ENCODE data around the gene SLC23A3. TPM values are rescaled to one million over a fixed set of nuclear protein-coding genes. Genes with fewer than 3 reads are reported as not detected.

The SLC23A3 gene
- total RNA-seq, 4 donors from 2014 or later: 0.26 to 8.1 (median 1.8) TPM; not detected in 1

DNA sequence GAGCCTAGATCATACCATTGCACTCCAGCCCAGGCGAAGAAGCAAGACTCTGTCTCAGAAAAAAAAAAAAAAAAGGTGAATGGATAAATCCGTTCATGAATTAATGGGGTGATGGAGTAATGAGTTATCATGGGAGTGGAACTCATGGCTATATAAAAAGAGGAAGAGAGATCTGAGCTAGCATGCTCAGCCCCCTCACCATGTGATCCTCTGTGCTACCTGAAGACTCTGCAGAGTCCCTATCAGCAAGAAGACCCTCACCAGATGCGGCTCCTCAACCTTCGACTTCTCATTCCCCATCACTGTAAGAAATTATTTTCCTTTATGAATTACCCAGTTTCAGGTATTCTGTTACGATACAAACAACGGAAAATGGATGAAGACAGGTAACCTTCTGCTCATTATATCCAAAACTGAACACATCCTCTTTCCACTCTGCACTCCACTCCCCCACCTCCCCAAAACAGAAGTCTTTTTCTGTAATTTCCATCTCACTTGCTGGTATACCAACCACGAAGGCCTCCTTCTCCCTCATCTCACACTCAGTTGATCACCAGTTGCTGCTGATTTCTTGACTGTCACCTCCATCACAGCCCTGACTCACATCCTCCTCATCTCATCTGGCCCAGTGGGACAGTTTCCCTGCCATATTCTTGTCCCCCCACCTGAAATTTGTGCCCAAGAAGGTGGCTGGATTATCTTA lies 17.1 kb upstream of the SLC23A3 start:
- H3K27me3 ChIP-seq: no peaks in the 10 kb centered on the region
- no peak for DNase-seq
- no peaks in the 10 kb centered on the region for H3K36me3 ChIP-seq
- intact Hi-C loops (cut with DNase I; ENCODE audit: low total_unique reads): no loop called here
- no peak overlapping the region for H3K4me3 ChIP-seq
- TF ChIP-seq POLR2A (IDR thresholded peaks at IDR 0.05): no peak
- TF ChIP-seq, protein P1, sequence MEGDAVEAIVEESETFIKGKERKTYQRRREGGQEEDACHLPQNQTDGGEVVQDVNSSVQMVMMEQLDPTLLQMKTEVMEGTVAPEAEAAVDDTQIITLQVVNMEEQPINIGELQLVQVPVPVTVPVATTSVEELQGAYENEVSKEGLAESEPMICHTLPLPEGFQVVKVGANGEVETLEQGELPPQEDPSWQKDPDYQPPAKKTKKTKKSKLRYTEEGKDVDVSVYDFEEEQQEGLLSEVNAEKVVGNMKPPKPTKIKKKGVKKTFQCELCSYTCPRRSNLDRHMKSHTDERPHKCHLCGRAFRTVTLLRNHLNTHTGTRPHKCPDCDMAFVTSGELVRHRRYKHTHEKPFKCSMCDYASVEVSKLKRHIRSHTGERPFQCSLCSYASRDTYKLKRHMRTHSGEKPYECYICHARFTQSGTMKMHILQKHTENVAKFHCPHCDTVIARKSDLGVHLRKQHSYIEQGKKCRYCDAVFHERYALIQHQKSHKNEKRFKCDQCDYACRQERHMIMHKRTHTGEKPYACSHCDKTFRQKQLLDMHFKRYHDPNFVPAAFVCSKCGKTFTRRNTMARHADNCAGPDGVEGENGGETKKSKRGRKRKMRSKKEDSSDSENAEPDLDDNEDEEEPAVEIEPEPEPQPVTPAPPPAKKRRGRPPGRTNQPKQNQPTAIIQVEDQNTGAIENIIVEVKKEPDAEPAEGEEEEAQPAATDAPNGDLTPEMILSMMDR (IDR thresholded peaks at IDR 0.05): no peak
- H3K9me3 ChIP-seq: no peaks in the 10 kb centered on the region
- H3K4me1 ChIP-seq: no peaks in the 10 kb centered on the region
- H3K27ac ChIP-seq: no peak overlapping the region

DNA sequence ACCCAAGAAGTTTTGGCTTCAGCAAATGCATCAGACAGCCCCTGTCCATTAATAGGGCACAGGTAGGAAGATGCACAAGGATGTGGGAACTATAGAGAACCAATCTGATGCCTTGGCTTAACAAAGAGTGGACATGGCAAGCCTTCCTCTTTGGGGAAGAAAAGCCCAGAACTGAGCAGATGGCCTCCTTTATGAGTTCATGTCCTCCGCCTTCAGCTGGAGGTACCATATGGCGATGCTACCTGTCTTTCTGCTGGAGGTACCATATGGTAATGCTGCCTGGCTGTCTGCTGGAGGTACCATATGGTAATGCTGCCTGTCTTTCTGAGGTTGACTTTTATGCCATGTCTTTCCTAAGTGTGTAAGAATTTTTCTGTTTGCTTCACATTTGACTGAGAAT lies 14.3 kb upstream of the SLC23A3 start:
- H3K27me3 ChIP-seq: no peaks in the 10 kb centered on the region
- peaks cover 0 to 3% of the 10 kb centered on the region in 2 donors for H3K4me1 ChIP-seq
- H3K36me3 ChIP-seq: no peaks in the 10 kb centered on the region
- intact Hi-C loops (cut with DNase I; ENCODE audit: low total_unique reads): loop anchor here (5.0 kb wide), 1 partner anchor 33 kb away; the partner anchor contains the start of gene ABCB6
- H3K4me3 ChIP-seq: no peak overlapping the region
- no peak for DNase-seq
- no peak for TF ChIP-seq POLR2A (IDR thresholded peaks at IDR 0.05)
- TF ChIP-seq, protein P1 (IDR thresholded peaks at IDR 0.05): no peak
- H3K27ac ChIP-seq: no peak overlapping the region
- no peaks in the 10 kb centered on the region for H3K9me3 ChIP-seq

DNA sequence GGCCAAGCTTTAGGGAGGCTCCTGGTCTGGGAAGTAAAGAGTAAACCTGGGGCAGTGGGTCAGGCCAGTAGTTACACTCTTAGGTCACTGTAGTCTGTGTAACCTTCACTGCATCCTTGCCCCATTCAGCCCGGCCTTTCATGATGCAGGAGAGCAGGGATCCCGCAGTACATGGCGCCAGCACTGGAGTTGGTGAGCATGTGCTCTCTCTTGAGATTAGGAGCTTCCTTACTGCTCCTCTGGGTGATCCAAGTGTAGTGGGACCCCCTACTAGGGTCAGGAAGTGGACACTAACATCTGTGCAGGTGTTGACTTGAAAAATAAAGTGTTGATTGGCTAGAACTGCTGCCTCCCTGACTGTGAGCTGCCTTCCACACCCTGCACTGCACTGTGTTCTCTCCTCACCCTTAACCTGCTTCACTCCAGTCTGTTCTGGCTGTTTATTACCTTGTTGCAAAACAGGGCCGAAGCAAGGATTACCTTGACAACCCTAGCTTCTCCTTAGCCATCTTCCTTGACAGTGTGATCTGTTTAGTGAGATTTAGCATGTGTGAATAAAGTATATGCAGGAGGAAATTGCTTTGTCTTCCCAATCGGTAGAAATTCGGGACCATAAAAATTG lies 13.4 kb upstream of the SLC23A3 start:
- DNase-seq: no peak
- Histone ChIP-seq H3K36me3 (no peaks in the 10 kb centered on the region), H3K27me3 (no peaks in the 10 kb centered on the region), H3K27ac (no peak overlapping the region), H3K4me1 (peaks cover 0 to 7% of the 10 kb centered on the region in 2 donors), H3K9me3 (no peaks in the 10 kb centered on the region), H3K4me3 (no peak overlapping the region)
- TF ChIP-seq, protein P1 (IDR thresholded peaks at IDR 0.05): no peak
- TF ChIP-seq POLR2A (IDR thresholded peaks at IDR 0.05): no peak
- intact Hi-C loops (cut with DNase I; ENCODE audit: low total_unique reads): loop anchor here (5.0 kb wide), 1 partner anchor 34 kb away; the partner anchor contains the start of gene ABCB6

DNA sequence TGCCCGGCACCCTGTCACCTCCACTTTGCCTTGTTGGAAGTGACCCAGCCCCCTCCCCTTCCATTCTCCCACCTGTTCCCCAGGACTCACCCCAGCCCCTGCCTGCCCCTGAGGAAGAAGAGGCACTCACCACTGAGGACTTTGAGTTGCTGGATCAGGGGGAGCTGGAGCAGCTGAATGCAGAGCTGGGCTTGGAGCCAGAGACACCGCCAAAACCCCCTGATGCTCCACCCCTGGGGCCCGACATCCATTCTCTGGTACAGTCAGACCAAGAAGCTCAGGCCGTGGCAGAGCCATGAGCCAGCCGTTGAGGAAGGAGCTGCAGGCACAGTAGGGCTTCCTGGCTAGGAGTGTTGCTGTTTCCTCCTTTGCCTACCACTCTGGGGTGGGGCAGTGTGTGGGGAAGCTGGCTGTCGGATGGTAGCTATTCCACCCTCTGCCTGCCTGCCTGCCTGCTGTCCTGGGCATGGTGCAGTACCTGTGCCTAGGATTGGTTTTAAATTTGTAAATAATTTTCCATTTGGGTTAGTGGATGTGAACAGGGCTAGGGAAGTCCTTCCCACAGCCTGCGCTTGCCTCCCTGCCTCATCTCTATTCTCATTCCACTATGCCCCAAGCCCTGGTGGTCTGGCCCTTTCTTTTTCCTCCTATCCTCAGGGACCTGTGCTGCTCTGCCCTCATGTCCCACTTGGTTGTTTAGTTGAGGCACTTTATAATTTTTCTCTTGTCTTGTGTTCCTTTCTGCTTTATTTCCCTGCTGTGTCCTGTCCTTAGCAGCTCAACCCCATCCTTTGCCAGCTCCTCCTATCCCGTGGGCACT lies 12.7 kb upstream of the SLC23A3 start:
- no peak overlapping the region for H3K4me3 ChIP-seq
- TF ChIP-seq, protein P1 (IDR thresholded peaks at IDR 0.05): no peak
- TF ChIP-seq POLR2A (IDR thresholded peaks at IDR 0.05): no peak
- peaks cover 0 to 7% of the 10 kb centered on the region in 2 donors for H3K4me1 ChIP-seq
- no peak for DNase-seq
- no peaks in the 10 kb centered on the region for H3K36me3 ChIP-seq
- intact Hi-C loops (cut with DNase I; ENCODE audit: low total_unique reads): loop anchor here (5.0 kb wide), 1 partner anchor 35 kb away; the partner anchor contains the start of gene ABCB6
- no peaks in the 10 kb centered on the region for H3K27me3 ChIP-seq
- no peaks in the 10 kb centered on the region for H3K9me3 ChIP-seq
- H3K27ac ChIP-seq: no peak overlapping the region

Data from uterus (tissue), 4 donors.